Measurements from ENCODE around the gene AFAP1L2. TPM values are rescaled to one million over a fixed set of nuclear protein-coding genes. Genes with fewer than 3 reads are reported as not detected.

The AFAP1L2 gene
- total RNA-seq, 1 donor from 2014 or later: 27.7 TPM

DNA sequence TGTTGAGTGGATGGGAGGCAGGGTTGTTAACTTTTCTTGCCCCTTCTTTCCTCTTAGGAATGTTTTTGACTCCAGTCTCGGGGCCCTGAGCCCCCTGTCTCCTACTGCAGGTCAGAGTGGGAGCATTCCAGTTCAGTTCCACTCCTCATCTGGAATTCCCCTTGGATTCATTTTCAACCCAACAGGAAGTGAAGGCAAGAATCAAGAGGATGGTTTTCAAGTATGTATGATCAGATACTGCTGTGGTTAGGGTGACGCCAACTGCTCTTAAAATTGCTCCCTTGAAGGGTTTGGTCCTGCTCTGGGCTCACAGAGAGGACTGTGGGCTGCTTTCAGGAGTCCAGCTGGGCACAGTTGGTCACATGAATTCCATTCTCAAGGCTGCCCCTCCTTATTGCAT, 143.2 kb downstream of the AFAP1L2 start:
- peak; percentile 10 for DNase-seq

DNA sequence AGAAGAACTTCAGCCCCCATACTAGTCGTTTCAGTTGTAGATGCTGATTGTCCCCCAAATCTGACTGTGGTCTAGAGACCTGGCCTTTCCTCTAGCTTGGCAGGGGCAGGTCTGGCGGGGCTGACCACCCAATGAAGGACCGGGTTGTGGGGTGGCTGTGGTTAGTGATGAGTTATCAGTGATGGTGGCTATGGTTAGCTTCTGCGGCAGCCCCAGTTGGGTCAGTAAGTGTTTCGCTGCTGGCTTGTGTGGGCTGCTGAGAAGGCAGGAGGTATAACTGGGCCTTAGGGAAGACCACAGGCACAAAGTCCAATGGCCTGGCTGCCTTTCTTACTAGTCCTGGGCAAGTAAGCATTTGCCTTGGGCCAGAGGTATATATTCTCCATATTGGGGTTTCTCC, 143.9 kb downstream of the AFAP1L2 start:
- DNase-seq: no peak

DNA sequence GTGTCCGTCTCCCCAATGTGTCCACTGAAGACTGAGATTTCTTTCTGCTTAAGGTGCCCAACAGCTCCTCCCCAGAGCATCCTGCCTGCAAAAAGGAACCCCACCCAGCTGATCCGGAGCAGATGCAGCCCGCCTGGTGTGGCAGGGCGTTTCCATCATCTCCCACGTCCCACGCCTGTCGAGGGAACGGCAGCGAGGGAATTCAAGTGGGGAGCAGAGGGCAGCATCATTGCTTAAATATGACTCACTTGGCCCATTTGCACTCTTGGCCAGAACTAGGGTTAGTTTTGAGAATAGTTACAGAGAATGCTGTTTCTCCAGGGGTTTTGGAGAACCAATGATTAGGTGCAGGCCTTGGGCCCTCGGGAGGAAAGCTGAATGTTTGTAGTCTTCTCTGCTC, 144.5 kb downstream of the AFAP1L2 start:
- DNase-seq: no peak

DNA sequence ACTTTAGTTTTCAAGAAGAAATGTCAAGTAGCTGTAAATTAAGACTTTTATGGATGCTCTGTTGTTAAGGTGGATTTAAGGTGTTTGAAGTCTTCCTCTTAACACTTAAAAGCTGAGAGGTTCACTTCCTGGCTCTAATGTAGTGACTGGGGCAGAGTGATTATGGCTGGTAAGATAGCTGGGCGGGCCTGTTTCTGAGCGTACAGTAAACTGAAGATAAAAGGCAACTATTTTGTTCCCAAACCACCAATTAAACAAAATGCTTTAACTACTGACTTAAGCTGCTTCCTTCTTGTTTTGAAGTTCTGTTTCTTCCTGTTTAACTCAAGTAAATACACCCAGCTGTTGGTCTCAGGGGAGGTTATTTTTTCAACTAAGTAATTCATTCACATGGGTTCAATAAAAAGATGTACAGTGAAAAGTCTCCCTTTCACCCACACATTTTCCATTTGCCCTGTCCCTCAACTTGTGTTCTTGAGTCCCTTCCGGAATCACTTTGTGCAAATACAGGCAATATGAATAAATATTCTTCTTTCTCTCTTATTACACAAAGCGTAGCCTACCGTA, 145.9 kb downstream of the AFAP1L2 start:
- no peak for DNase-seq

DNA sequence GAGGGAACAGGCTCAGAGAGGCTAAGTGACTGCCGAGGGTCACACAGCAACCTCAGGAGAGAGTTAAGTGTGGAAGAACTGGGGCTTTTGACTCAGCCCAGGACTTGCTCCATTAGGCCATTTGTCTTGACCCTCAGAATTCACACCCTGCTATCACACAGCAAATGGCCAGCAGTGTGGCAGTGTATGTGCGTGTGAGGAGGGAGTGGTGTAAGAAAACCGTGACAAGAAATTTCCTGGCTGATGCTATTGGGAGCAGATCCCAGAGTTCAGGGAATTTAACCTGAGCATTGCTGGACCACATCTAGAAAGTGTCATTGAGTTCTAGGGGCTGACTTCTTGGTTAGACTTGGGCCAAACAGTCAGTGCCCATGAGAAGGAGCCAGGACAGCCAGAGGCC, 146.8 kb downstream of the AFAP1L2 start:
- DNase-seq: no peak

DNA sequence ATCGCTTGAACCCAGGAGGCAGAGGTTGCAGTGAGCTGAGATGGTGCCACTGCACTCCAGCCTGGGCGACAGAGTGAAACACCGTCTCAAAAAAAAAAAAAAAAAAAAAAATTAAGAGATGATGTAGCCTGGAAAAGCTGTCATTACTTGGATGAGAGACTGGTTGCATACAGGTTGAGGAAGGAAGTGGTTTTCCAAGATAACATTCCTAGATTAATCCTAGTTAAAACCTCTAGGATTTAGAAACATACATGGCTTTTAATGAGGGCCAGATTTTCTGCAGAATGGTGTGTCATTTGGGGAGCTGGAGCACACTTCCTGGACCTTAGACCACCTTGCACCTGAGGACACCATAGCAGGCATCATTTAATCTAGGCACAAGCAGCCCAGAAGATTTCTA, 147.5 kb downstream of the AFAP1L2 start:
- no peak for DNase-seq

DNA sequence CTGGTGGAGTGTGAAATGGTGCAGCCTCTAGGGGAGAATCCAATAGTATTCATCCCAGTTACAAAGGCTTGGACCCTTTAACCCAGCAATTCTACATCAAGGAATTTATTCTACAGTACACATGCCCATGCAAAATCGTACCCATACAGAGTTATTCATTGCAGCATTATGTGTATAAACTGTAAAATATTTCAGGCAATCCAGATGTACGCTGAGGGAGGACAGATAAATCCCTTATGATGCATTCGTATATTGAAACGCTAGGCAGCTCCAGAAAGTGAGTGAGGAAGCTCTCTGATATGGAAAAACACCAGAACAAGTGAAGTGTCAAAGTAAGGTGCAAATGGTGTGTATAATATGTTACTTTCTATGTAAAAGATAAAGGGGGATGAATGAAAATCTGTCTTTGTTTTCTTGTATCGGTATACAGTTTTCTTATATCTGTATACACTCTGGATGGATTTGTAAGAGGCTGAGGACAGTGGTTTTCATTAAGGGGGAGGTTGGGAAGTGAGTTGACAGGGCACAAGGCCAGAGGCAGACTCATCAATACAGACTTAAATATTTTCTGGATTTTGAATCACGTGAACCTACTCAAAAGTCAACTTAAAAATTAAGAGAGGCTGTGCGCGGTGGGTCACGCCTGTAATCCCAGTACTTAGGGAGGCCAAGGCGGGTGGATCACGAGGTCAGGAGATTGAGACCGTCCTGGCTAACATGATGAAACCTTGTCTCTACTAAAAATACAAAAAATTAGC, 148.1 kb downstream of the AFAP1L2 start:
- no peak for DNase-seq

DNA sequence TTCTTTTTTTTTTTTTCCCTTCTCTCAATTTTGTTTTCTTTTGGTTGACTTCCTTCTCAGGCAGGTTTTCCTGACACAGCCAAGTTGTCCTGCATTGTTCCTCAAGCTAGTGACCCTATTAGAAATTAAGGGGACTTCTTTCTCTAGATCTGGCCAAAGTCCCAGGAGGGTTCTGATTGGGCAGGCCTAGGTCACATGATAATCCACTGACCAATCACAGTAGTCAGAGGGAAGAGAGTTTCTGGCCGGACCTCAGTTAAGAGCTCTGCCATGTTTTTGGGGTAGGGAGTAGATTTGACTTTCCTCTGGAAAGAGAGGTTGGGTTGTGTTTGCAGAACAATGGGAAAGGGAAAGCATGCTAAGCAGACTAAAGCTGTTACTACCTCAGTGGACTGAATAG, 149.1 kb downstream of the AFAP1L2 start:
- no peak for DNase-seq

DNA sequence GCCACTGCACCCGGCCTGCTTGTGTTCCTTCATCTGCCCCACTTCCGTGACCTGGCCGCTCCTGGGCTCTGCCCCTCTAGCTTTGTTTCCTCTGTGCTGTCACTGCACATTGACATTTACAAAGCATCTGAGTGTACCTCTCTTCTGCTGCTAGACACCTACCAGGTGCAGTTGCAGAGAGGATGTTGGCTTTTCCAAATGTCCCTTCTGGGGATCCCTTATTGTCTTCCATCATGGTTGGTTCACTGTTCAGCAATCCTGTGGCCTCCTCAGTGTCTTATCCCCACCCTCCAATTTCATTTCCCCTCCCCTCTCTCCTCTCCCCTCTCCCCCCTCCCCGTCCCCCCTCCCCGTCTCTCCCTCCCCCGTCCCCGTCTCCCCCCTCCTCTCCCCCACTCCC, 151.4 kb downstream of the AFAP1L2 start:
- DNase-seq: no peak

DNA sequence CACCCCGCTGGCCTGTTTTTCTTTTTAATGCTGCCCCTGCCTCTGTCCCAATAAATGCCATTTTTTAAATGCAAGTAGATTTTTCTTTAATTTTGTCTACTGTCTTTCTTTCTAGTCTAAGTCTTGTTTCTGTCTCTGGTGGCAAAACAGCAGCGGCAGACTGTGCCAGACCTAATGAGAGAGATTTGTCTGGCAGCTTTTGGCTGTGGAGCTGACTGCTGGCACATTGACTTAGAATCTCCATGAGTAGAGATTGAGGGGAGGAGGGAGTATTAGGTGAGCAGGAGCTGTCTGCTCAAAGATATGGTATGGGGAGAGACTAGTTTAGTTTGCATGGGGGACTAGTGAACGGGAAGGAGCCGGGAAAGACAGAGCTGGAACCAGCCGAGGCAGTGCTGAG, 152.2 kb downstream of the AFAP1L2 start:
- DNase-seq: no peak

DNA sequence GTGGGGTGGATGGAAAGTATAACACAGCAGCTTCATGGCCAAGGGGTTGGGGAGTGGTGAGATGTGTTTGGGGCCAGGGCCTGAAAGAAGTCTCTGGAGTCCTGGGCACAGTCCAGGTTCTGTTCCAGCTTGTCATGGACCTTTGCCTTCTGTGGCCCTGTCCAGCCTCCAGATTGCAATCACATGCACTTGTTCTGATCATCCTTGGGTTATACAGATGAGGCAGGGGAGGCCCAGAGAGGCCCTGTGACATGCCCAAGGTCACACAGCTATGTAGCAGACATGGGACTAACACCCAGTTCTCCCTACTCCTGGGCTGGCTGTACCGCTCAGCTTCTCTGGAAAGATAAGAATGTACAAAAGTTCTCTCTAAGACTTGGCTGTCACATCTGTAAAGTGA, 153.6 kb downstream of the AFAP1L2 start:
- no peak for DNase-seq

DNA sequence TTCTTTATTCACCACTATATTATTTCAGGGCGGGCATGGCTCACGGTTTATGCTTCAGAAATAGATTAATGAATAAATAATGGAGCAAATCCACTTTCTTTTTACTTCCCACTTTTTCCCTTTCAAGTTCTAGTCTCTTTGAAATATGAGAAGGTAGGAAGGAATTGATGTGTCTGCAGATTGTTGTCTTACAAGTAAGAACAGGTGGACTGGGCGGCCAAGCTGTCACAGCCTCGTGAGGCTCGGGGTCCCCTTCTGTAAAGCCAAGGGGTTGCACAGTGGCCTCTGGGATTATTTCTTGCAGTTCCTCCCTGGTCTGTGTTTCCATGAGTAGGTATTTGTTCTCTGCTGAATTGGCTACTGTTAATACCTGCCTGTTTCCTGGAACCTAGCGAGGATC, 154.1 kb downstream of the AFAP1L2 start:
- DNase-seq: no peak

DNA sequence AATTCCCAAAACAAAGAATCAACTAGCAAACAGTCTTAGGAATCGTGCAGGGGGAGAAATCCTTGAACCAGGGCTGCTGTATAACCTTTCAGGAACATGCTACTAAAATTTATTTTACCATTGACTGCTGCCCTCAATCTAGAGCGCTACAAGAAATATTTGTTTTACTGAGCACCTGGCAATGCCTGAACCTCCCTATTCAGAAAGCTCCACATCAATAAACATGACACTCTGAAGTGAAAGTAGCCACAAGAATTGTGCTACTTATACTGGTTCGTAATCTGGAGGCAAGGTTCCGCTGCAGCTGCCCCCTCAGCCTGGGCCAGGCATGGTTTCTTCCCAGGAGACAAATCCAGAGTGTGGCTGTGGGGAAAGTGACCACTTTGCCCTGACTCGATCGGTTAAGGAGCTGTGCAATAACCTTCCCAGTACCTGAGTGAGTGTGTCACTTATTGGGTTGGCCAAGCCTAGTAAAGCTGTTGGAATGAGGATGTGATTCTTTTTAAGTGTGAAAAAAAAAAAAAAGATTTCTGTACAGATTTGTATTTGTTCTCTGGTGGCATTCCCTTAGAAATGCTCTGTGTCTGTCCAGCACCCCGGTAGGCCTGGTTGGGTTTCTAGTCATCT, 157.5 kb downstream of the AFAP1L2 start:
- no peak for DNase-seq

DNA sequence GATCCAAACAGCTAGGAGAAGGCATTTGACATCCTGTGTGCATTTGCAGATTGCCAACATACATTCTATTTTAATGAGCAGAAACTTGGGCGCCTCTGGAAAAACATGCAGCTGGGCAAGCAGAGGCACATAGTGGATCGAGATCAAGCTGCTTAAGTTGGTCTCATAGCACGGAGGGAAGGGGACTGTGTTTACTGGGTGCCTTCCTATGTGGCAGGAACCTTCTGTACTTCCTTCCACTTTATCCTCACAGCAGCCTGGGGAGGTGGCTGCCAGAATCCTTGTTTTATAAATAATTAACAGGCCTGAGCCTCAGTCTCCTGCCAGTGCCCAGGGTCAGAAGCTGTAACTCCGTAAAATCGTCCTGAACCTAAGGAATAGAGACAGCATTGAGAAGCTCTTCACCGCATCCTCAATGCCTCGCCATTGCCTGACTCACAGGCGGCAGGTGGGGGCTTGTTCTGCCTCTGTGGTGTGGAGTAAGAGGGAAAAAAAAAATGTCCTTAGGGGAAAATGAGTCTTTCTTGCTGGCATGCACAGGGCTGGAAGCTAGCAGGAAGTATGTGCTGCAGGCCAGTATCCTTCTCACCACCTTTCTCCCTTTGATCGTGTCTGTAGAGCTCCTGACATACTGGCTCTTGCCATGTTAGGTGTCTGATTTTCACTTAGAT, 159.0 kb downstream of the AFAP1L2 start:
- no peak for DNase-seq

Other genes with a start within 250 kb of the AFAP1L2 start
- 21.6 and 24.3 TPM in 2 replicates for gene CCDC186, start 230.3 kb downstream of the AFAP1L2 start, total RNA-seq
- gene TDRD1, start 225.1 kb downstream of the AFAP1L2 start, total RNA-seq: under 0.01 TPM in 2 replicates
- not detected in 2 replicates for gene VWA2, start 165.2 kb downstream of the AFAP1L2 start, total RNA-seq